ENCODE data around the gene CCR6. TPM values are rescaled to one million over a fixed set of nuclear protein-coding genes. Genes with fewer than 3 reads are reported as not detected.
"Not testable (repeated sequence)": the region's sequence is repeated elsewhere in the genome, so short reads cannot be mapped to it uniquely, and the experiment has no call there.

Gene CCR6
- total RNA-seq, 5 donors from 2014 or later (not counting 1 experiment from before 2014, with no cell fraction given), result 3.2 to 19.4 (median 15.0) TPM

DNA sequence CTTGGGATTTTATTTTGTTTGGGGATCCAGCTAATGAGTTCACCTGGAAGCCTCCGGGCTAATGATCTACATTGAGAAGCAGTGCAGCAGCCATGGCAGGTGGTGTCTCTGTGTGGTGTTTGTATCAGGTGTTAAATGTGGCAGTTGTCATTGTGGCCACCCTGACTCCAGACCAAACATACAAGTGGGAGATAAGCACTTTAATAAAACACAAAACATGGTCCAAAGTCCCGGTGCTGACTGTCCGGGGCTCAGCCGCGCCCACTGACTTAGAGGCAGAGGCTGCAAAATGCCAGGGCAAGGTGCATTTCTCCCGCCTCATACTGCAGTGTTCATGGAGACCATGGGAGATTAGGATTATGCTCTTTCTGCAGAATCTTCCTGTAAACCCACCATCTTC is 58.5 kb downstream of the CCR6 start:
- H3K36me3 Mint-ChIP-seq; H3K9me3 Mint-ChIP-seq; CTCF ChIA-PET; H3K4me1 ChIP-seq (ENCODE audit: control insufficient read depth in 1 of 2, extremely low read depth in 1 of 2, insufficient read depth in 2 of 2, low read length in 2 of 2); POLR2A ChIA-PET; H3K4me3 Mint-ChIP-seq; H3K9me3 ChIP-seq; ATAC-seq (replicated peaks in 1 of 4); DNase-seq; H3K27me3 ChIP-seq (replicated peaks in 1 of 2; ENCODE audit: control insufficient read depth in 2 of 2, extremely low read depth in 1 of 2, insufficient read depth in 2 of 2, low read length in 1 of 2); H3K36me3 ChIP-seq (ENCODE audit: control insufficient read depth in 2 of 2, extremely low read depth in 1 of 2, insufficient read depth in 1 of 2, low read length in 1 of 2); H3K27ac Mint-ChIP-seq; H3K4me1 Mint-ChIP-seq; H3K27me3 Mint-ChIP-seq; H3K27ac ChIP-seq (ENCODE audit: low read length); H3K4me3 ChIP-seq (ENCODE audit: control insufficient read depth in 1 of 2, extremely low read depth in 1 of 2, low read length in 1 of 2): not testable (repeated sequence)
- no CpG with 5 or more reads among the region's 6 CpGs for WGBS (ENCODE audit: insufficient coverage)

- DNase-seq; H3K36me3 Mint-ChIP-seq; H3K27me3 ChIP-seq (replicated peaks in 1 of 2; ENCODE audit: control insufficient read depth in 2 of 2, extremely low read depth in 1 of 2, insufficient read depth in 2 of 2, low read length in 1 of 2); H3K4me3 ChIP-seq (ENCODE audit: control insufficient read depth in 1 of 2, extremely low read depth in 1 of 2, low read length in 1 of 2); H3K27me3 Mint-ChIP-seq; H3K9me3 ChIP-seq; POLR2A ChIA-PET; CTCF ChIA-PET; H3K9me3 Mint-ChIP-seq; H3K4me1 Mint-ChIP-seq; H3K27ac ChIP-seq (ENCODE audit: low read length); H3K27ac Mint-ChIP-seq; H3K4me1 ChIP-seq (ENCODE audit: control insufficient read depth in 1 of 2, extremely low read depth in 1 of 2, insufficient read depth in 2 of 2, low read length in 2 of 2); H3K4me3 Mint-ChIP-seq; H3K36me3 ChIP-seq (ENCODE audit: control insufficient read depth in 2 of 2, extremely low read depth in 1 of 2, insufficient read depth in 1 of 2, low read length in 1 of 2): not testable (repeated sequence)
- peak; percentile 57 to 77 (median 71) for ATAC-seq (replicated peaks in 1 of 4)
- no CpG with 5 or more reads among the region's 8 CpGs for WGBS (ENCODE audit: insufficient coverage)
Measured at GRCh38 chr6:167182913-167183314, 60.0 kb downstream of the CCR6 start.

DNA sequence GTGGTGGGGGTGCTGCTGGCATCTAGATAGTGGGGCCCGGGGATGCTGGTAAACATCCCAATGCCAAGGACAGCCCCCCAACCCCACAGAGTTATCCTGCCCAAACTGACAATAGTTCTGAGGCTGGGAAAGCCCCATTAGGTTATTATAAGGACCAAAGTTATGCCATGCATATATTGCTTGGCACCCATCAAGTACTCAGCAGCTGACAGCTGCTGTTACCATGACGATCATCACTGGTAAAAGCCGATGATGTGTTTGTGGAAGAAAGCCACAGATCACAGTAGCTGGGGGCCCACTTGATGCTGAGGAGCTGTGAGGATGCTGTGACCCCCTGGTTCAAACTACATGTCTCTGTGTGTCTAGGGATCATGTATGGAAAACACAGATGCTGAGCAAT is 62.2 kb downstream of the CCR6 start:
- H3K4me1 ChIP-seq (ENCODE audit: control insufficient read depth in 1 of 2, extremely low read depth in 1 of 2, insufficient read depth in 2 of 2, low read length in 2 of 2); H3K36me3 ChIP-seq (ENCODE audit: control insufficient read depth in 2 of 2, extremely low read depth in 1 of 2, insufficient read depth in 1 of 2, low read length in 1 of 2); H3K27ac ChIP-seq (ENCODE audit: low read length); H3K27ac Mint-ChIP-seq; H3K36me3 Mint-ChIP-seq; ATAC-seq (replicated peaks in 1 of 4); DNase-seq; H3K27me3 ChIP-seq (replicated peaks in 1 of 2; ENCODE audit: control insufficient read depth in 2 of 2, extremely low read depth in 1 of 2, insufficient read depth in 2 of 2, low read length in 1 of 2); CTCF ChIA-PET; H3K9me3 ChIP-seq; H3K9me3 Mint-ChIP-seq; H3K4me1 Mint-ChIP-seq; H3K4me3 ChIP-seq (ENCODE audit: control insufficient read depth in 1 of 2, extremely low read depth in 1 of 2, low read length in 1 of 2); POLR2A ChIA-PET; H3K27me3 Mint-ChIP-seq; H3K4me3 Mint-ChIP-seq: not testable (repeated sequence)
- no CpG with 5 or more reads among the region's 3 CpGs for WGBS (ENCODE audit: insufficient coverage)

DNA sequence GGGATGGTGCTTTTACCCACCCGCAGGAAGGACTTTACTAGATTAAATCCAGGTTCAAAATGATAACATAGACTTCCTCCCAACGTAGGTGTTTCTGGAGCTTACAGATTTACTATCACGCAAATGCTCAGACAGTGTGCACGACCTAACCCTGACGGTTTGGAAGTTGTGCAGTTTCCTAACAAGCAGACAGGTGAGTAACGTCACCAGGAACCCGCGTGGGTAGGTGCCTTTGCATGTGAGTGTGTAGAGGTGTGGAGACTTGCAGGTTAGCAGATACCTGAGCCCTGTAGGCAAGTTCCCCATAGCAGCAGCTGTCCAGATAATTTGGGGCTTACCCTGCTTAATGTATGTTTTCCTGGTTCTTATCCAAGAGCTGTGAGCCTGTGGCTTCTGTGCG is 64.4 kb downstream of the CCR6 start:
- H3K9me3 ChIP-seq; H3K27me3 Mint-ChIP-seq; H3K4me3 Mint-ChIP-seq; H3K4me1 Mint-ChIP-seq; DNase-seq; H3K36me3 Mint-ChIP-seq; CTCF ChIA-PET; H3K27ac Mint-ChIP-seq; H3K4me1 ChIP-seq (ENCODE audit: control insufficient read depth in 1 of 2, extremely low read depth in 1 of 2, insufficient read depth in 2 of 2, low read length in 2 of 2); H3K9me3 Mint-ChIP-seq; ATAC-seq (replicated peaks in 1 of 4); H3K4me3 ChIP-seq (ENCODE audit: control insufficient read depth in 1 of 2, extremely low read depth in 1 of 2, low read length in 1 of 2); H3K27me3 ChIP-seq (replicated peaks in 1 of 2; ENCODE audit: control insufficient read depth in 2 of 2, extremely low read depth in 1 of 2, insufficient read depth in 2 of 2, low read length in 1 of 2); H3K36me3 ChIP-seq (ENCODE audit: control insufficient read depth in 2 of 2, extremely low read depth in 1 of 2, insufficient read depth in 1 of 2, low read length in 1 of 2); POLR2A ChIA-PET; H3K27ac ChIP-seq (ENCODE audit: low read length): not testable (repeated sequence)
- 82% methylated on average over 7 of the region's 9 CpGs for WGBS (ENCODE audit: insufficient coverage)

Other genes with a start within 250 kb of the CCR6 start
- 100 to 1,000 TPM; 121 to 275 (median 252) TPM for gene RNASET2, start 166.5 kb upstream of the CCR6 start, total RNA-seq
- gene CEP43, start 123.7 kb upstream of the CCR6 start, total RNA-seq, result 10 to 100 TPM; 12.3 to 15.9 (median 14.8) TPM
- not detected for gene GPR31, start 34.9 kb downstream of the CCR6 start, total RNA-seq
- not detected for gene UNC93A, start 168.2 kb downstream of the CCR6 start, total RNA-seq
- not detected for gene TTLL2, start 202.0 kb downstream of the CCR6 start, total RNA-seq

Data from T-cell (primary cell).